Fibroblast of upper back skin (primary cell): ENCODE data around the gene DHPS.
"Not testable (repeated sequence)": the region's sequence is repeated elsewhere in the genome, so short reads cannot be mapped to it uniquely, and the experiment has no call there.

ENCODE experiments used
- DNase-seq: peaks from one replicate; pipeline ENCODE4 v3.0.0-alpha.2; 2013

Gene DHPS

DNA sequence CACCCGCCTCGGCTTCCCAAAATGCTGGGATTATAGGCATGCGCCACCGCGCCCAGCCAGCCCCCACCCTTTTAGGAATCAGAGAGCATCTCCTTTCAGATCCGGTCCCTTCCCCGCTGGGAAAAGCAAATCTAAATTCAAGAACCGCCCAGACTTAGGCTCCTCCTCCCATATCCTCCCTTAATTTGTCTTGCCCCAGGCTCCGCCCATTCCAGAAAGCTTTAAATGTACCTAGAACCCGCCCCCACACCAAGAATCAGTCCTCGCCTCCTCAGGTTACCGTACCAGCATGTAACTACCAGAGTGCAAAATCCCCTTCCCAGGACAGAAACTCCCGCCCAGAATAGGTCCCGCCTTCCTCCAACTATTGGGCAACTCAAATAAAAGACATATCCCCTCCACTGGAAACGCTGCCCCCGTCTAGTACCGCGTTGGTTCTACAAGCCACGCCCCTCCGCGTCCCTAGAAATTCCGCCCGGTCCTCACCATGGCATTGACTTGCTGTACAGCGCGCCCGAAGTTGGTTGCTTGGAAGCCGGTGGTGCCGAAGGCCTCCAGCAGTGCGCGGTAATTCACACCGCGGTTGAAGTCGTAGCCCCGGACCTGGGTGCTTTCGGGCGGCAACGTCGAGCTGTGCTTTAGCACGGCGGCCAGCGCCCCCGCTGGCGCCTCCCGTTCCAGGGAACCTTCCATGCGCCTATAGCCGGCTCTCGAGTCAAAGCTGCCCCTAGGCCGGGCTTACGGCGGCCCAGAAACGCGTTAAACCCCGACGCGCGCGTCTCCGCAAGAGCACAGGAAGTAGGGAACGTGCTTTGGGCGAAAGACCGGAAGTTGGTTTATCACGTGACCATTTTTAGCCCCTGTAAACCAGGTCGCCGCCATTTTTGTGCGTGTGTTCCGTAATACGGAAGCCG lies at the start of gene DHPS:
Gene DHPS, minus strand, starts transcription at position 807 of the 914 bp plus-strand sequence. Its CDS starts 114 bp downstream, at position 693.
- peak; percentile 98 for DNase-seq

DNA sequence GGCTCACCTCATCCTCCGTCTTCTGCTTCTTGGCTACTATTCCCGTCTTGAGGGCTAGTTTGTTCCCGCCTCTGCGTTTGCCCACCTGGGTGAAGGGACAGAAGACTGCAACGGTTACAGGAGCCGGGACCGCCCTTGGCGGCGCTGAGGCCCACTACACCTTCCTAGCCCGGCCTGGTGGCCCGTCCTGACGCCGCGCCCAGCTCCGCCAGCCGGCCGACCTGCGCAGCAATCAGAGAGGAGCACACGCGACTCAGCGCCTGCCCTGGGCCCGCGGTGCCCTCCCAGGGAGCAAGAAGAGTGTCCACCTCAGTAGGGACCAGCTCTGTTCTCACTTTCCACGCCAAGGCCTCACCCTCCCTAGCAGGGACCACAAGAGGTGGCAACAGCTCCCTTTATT lies 49.7 kb upstream of the DHPS start:
- no peak for DNase-seq

DNA sequence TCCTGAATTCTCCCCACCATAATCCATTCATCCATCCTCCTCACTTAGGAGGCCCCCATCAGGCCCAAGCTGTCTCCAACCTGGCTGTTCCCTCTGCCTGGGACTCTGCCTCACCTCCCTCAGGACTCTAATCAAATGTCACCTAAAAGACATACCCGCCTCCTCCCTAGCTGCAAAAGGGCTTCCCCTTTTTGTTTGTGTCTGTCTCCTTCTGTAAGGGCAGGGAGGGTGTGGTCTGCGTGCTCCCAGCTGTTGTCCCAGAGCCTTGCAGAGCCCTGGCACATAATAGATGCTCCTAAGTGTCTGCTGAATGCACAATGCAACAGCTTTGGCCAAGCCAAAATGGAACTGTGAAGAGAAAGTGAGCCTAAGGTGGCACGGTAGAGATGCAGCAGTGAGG lies 48.4 kb upstream of the DHPS start:
- DNase-seq = no peak

DNA sequence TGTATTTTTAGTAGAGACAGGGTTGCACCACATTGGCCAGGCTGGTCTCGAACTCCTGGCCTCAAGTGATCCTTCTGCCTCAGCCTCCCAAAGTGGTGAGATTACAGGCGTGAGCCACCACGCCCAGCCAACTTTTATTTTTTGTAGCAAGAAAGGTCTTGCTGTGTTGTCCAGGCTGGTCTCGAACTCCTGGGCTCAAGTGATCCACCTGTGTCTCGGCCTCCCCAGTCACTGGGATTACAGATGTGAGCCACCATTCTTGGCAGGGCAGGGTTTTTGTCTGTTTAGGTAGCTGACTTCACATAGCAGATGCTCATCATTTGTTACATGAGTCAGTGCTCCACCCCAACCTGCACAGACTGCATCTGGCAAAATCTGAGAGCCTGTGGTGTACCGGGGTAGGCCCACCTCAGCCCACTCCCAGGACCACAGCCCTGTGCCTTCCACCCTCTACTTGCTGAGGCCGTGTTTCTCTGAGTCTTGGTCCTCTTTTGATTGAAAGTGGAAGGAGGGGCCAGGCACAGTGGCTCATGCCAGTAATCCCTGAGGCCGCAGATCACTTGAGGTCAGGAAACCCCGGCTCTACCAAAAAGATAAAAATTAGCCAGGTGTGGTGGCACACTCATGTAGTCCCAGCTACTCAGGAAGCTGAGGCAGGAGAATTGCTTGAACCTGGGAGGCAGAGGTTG lies 46.2 kb upstream of the DHPS start:
- no peak for DNase-seq

DNA sequence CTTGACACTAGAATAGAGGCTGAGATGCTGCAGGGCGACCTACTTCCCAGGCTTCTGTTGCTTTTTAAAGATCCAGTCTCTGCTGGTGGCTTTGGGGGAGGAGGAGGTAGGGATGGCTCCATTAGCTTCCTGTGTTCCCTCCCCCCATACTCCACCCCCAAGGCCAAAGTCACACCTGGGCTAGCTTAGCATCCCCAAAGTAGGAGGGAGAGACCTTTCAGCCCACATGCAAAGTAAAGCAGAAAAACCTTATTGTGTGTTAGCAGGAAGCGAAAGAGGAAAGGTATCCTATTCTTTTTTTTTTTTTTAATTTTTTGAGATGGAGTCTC lies 45.3 kb upstream of the DHPS start:
- DNase-seq = no peak

DNA sequence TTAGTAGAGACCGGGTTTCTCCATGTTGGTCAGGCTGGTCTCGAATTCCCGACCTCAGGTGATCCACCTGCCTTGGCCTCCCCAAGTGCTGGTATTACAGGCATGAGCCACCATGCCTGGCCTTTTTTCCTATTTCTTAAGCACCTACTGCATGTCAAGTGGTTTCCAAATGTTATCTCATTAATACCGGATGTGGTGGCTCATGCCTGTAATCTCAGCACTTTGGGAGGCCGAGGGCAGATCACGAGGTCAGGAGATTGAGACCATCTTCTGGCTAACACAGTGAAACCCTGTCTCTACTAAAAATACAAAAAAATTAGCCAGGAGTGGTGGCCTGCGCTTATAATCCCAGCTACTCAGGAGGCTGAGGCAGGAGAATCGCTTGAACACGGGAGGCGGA lies 43.9 kb upstream of the DHPS start:
- DNase-seq = not testable (repeated sequence)

DNA sequence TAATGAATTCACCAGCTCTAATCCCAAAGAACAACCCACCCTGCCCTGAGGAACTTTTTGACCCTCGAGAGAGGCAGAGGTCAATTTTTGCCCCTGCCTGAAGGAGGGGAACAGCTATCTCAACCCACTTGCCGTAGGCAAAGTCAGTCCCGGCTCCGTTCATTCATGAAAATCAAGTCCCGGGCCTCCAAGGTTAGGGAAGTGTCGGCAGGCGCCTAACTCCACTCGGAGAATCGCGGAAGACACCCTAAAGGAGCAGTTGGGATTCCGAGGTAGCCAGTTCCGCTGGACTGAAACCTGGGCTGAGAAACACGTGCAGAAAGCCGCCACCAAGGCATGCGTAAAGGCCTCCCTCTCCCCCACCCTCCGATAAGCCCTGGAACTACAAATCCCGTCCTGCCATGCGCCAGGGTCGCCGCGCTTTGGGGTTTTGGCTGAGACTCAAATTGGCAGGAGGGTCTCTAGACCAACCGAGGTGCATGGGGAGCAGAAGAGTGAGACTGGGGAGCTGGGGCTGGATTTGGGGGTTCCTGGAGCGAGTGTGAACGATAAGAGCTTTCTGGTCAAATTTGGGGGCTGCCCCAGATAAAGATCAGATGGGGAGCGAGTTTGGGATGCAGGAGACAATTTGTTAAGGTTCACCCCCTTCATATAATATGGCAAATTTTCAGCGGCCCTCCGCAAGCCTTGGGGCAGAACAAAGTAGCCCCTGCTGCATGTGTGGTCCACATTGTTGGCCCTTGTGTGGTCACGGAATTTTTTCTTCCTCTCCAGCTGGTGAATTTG lies 42.2 kb upstream of the DHPS start, which contains the start of gene TNPO2:
Gene TNPO2, minus strand, starts transcription at position 292 of the 786 bp plus-strand sequence. CDS start 2,955 bp downstream, outside the sequence.
- DNase-seq = peak; percentile 64

DNA sequence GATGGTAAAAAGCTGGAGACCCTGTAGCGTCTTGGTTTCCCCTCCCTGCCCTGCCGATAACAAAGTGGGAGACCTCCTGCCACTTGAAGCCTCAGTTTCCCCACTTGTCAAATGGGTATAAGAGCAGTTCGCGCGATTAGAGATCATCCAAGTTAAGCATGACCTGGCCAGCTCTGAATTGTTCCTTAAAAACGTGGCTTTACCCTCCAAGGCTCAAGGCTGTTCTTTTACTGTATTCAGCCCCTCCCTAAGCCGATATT lies 41.6 kb upstream of the DHPS start:
- no peak for DNase-seq

DNA sequence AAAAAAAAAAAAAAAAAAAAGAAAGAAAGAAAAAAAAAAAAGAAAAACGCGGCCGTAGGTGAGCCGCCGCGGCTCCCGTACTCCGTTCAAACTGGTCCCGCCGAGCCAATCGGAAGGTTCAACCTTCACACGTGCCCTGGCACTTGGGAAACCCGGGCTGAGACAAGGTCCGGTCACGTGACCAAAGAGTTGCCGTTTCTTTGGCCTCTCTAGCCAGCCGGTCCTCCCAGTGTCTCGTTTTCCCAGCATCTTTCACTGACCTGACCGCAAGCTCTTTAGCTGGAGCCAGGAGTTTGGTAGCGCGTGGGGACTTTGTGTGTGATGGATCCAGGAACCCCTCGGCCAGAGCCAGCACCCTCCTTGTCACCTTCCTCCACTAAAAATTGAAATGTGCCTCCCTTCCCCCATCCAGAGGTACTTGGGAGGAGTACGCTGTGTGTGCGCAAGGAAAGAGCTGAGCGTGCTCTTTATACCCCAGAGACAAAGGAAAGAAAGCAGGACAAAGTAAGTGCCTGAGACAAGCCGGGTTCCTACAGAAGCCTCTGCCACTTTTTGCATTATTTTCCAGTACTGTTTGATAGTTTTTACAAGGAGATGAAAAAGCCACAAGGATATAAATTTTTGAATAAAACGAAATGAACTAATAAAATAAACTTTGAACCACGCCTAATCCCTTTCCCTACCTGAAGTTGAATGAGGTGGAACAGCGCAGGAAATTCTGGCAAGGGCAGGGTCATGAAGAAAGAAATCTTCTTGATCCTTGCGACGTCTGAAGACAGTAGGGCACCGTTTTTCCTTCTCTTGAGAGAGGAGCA lies 41.1 kb upstream of the DHPS start:
- peak; percentile 99 for DNase-seq

DNA sequence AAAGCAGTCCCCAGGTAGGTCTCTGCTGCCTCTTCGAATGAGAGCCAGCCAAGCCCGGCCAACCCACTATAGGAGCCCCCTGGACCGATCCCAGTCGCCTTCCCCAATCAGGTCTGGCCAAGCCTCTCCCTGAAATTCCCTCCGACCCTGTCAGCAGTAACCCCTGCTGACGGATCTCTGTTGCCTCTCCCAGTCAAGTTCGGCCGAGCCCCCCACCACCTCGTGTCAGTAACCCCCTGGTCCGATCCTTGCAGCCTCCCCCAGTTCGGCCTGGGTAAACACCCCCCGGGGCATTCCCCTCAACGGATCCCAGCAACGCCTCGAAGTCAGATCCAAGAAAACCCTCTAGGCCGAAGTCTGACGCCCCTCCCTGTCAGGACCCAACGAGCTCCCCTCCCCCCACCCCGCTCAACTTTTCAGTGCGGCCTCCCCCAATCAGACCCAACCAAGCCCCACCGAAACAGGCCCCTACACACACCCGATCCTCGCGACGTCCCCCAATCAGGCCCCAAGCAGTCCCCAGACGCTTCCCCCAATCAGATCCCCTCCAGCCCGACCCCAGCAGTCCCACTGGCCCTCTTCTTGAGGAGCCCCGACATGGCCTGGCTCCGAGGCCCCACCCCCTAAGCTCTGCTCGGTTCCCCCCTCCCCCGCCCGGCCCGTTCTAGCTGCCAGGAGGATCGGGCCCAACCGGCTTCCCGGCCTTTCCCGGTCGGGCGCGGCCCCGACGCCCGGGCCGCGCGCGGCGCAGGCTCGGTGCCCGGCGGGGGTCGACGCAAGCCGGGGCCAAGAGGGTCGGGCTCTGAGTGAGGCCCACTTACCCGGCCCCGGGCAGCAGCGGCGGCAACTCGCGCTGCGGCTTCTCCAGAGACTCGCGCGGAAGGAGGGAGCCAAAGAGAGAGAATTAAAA lies 40.2 kb upstream of the DHPS start:
- DNase-seq = peak; percentile 75

DNA sequence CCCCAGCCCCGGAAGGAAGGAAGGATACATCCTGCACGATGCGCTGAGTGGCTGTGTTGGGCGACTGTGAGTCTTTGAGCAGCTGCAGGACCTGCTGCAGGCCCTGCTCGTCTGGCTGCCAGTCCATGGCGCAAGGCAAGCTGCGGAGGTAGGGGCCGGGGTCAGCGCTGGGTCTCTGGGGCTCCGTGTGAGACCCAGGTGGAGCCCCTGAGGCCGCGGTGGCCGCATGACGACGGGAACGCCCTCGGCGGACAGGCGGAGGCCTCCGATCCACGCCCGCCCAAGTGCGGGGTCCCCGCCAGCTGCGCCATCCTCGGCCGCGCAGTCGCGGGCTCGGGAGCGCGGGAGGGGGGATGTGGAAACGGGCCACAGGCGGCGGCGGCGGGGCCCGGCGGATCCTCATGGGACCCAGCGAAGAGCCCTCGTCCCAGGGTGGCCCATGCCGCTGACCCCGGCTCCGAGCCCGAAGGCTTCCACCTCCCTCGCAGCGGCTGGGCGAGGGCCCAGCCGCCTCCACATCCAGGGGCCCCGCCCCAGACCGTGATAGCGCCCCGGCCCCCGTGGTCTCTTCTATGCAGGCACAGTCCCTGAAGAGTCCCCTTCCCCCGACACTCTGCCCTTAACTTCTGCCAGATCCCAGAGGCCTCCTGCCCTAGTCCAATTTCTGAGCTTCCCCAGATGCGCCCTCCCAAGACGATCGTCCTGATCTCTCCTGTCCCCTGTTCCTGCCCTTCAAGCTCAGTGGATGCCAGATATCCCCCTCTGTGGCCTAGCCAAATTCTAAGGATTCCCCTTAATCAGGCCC lies 39.4 kb upstream of the DHPS start:
- no peak for DNase-seq

DNA sequence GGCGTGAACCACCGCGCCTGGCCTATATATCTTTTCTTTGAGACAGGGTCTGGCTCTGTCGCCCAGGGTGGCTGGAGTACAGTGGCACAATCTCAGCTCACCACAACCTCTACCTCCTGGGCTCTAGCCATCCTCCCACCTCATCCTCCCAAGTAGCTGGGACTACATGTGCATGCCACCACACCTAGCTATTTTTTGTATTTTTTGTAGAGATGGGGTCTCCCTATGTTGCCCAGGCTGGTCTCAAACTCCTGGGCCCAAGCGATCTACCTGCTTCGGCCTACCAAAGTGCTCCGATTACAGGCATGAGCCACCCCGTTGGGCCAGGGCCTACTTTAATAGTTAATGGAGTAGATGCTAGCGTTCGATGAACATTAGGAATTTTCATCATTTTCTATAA lies 38.6 kb upstream of the DHPS start:
- no peak for DNase-seq

DNA sequence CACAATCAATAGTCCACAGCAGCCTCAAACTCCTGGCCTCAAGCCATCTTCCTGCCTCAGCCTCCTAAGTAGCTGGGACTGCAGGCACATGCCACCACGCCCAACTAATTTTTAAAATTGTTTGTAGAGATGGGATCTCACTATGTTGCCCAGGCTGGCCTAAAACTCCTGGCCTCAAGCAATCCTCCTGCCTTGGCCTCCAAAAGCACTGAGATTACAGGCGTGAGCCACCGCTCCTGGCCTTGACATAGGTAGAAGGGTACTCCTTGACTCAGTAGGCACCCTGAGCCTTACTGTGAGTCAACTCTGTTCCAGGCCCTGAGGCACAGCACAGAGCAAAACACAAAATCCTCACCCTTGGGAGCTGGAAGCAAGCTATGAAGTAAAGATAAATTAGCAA lies 34.2 kb upstream of the DHPS start:
- no peak for DNase-seq

DNA sequence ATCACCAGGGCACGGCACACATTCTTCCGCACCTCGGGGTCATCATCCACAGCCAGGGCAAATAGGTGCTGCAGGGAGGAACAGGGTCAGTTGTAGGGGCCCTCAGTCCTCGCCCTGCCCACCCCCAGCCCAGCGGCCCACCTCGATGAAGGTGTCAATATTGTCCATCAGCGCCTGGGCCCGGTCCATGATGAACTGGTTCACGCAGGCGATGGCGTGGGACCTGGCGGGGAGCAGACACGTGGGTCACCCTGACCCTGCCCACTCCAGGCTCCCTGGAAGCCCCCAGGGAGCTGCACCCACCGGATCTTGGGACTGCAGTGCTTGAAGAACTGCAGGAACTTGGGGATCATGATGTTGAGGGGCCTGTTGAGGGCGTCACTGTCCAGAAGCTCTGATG lies 33.4 kb upstream of the DHPS start:
- DNase-seq = no peak

DNA sequence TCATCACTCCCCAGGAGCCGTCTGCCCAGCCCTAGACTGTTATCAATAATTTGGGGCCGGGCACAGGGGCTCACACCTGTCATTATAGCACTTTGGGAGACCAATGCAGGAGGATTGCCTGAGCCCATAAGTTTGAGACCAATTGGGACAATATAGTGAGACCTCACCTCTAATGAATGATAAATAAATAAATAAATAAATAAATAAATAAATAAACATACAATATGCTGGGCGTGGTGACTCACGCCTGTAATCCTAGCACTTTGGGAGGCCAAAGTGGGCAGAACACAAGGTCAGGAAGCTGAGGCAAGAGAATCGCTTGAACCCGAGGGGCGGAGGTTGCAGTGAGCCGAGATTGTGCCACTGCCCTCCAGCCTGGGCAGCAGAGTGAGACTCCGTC lies 31.6 kb upstream of the DHPS start:
- not testable (repeated sequence) for DNase-seq

DNA sequence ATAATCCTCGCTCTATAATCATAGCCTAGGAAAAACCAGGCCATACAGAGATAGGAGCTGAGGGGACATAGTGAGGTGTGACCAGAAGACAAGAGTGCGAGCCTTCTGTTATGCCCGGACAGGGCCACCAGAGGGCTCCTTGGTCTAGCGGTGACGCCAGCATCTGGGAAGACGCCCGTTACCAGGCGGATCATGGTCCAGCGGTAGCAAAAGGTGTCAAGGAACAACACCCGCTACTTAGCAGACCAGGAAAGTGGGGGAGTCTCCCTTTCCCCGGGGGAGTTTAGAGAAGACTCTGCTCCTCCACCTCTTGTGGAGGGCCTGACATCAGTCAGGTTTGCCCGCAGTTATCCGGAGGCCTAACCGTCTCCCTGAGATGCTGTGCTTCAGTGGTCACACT lies 30.4 kb upstream of the DHPS start:
- DNase-seq = not testable (repeated sequence)

DNA sequence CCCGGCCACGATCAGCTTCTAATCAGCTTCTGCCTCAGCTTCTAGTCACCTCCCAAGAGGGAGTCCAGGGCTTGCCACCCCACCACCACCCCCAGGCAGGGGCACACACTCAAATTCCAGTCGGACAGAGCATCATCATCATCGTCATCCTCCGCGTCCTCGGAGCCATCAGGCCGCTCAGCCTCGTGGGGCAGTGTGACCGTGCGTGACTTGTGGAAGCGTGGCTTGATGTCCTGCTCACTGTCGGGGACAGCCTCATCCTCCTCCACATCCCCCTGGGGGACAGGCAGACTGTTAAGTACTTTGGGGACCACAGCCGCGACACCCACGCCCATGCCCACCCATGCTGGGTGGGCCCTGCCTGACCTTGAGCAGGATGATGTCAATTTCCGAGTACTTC lies 29.5 kb upstream of the DHPS start:
- no peak for DNase-seq

DNA sequence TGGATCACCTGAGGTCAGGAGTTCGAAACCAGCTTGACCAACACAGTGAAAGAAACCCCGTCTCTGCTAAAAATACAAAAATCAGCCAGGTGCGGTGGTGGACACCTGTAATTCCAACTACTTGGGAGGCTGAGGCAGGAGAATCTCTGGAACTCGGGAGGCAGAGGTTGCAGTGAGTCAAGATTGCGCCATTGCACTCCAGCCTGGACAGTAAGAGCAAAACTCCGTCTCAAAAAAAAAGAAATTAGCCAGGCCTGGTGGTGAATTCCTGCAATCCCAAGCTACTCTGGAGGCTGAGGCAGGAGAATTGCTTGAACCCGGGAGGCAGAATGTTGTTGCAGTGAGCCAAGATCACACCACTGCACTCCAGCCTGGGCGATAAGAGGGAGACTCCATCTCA lies 27.0 kb upstream of the DHPS start:
- DNase-seq = no peak

DNA sequence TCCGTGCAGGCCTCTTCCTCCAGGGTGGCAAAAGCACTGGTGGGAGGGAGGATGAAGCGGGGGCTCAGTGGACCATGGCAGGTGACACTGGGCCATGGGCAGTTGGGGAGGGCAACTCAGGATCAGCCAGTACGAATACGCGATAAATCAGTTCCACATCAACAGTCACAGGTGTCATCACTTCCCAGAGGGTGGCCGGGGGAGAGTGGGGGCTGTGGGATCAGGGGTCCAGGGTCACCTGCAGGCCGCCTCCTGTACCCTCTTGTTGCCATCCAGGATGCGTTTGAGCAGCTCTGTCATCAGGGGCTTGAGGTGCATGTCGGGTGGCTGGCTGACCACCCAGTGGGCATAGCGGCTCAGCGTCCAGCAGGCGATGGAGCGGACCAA lies 24.6 kb upstream of the DHPS start:
- DNase-seq = no peak

DNA sequence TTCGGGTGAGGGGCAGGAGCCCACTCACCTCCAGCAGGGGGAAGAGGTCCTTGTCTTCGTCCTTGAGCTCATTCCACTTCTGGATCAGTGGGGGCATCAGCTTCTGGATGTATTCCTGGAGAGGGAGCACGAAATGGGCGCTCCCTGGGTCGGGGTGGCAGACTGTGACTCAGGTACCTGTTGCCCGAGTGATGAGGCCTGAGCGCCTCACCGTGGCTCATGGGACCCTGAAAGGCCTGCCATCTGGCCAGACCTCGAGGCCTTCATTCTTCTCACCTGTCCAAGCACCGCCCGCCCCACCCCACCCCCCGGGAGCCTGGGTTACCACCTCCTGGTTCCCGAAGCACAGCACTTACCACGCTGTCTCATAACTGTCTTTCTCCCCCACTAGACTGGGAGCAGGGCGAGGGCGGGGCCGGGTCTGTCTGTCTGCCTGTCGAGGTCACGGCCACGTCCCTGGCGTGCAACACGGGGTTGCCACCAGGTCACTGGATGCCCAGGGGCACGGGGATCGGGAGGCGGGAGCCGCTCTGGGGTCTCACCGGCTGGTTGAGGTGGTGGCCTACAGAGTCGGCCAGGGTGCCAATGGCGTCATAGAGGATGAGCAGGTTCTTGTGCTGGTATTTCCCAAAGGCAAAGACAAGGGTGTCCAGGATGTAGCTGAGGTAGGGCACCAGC lies 24.1 kb upstream of the DHPS start:
- no peak for DNase-seq
